GM13976 (cell line): ENCODE data around the gene NRXN2.

Source experiments
- DNase-seq: peaks from one replicate; pipeline ENCODE4 v3.0.0; 2012; ENCODE audit warnings: low spot score
- in situ Hi-C: fragments of 300-500 bp; cut with MboI; formaldehyde crosslinking; loops from one replicate; pipeline ENCODE4 v1.12.0; 2022; ENCODE audit warnings: low sequenced_read_pairs, mixed read lengths, inconsistent platforms; ENCODE audit not compliant: unreplicated experiment
- TF ChIP-seq, protein P1 (sequence below): IDR thresholded peaks from 2 replicates; pipeline ENCODE4 v1.5.1; 2012; ENCODE audit warnings: borderline replicate concordance, mild to moderate bottlenecking; ENCODE audit not compliant: insufficient read depth; ENCODE audit errors: extremely low read depth, missing control alignments, control extremely low read depth

Gene NRXN2

DNA sequence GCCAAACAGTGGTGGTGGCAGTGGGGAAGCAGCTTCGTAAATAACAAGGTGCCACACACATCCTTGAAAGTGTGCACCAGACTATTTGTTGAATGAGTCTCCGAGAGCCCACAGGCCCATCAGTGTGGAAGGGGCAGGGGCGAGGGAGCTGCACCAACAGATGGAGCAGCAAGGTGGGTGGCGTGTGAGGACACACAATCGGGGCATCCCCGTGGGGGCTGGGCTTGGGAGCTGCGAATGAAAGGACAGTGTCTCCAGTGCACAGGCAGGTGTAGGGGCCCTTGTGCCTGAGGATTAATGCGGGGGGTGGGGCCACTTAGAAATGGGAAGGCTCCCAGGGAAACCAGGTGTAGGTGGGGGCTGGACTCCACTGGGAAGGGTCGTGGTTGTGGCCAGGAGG is 2.8 kb downstream of the NRXN2 start:
- TF ChIP-seq, protein P1, sequence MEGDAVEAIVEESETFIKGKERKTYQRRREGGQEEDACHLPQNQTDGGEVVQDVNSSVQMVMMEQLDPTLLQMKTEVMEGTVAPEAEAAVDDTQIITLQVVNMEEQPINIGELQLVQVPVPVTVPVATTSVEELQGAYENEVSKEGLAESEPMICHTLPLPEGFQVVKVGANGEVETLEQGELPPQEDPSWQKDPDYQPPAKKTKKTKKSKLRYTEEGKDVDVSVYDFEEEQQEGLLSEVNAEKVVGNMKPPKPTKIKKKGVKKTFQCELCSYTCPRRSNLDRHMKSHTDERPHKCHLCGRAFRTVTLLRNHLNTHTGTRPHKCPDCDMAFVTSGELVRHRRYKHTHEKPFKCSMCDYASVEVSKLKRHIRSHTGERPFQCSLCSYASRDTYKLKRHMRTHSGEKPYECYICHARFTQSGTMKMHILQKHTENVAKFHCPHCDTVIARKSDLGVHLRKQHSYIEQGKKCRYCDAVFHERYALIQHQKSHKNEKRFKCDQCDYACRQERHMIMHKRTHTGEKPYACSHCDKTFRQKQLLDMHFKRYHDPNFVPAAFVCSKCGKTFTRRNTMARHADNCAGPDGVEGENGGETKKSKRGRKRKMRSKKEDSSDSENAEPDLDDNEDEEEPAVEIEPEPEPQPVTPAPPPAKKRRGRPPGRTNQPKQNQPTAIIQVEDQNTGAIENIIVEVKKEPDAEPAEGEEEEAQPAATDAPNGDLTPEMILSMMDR, result no peak
- no peak for DNase-seq
- in situ Hi-C loops, result no loop called here

DNA sequence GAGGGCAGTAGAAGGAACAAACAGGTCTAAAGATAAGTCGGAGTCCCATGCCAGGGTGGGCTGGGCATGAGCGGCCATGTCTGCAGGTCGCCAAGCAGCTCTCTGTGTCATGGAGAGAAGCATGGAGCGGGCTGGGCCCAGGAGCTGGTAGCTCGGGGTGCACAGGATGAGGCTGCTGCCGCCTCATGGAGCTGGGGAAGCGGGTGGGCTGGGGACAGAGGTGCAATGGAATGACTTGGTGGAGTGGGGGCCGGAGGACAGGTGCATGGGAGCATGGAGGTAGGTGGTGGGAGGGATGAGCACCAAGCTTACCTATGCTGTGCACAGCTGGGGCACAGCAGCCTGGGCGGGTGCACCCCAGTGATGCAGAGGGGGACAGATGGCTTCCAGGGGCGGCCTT is 3.6 kb downstream of the NRXN2 start:
- TF ChIP-seq, protein P1, result no peak
- DNase-seq, result no peak
- in situ Hi-C loops, result no loop called here

DNA sequence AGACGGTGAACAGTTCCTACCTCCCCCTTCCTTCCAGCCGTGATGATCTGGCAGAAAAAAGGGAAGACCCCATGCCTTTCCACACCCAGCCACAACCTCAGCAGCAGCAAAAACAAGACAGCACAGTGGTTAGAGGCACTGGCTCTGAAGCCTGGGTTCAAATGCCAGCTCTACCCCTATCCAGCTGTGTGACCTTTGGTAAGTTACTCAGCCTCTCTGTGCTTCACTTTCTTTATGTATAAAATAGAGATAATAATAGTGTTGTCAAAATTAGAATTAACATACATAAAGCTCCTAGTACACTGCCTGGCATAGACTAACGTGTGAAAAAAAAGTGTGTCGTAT is 4.2 kb downstream of the NRXN2 start:
- TF ChIP-seq, protein P1, result no peak
- in situ Hi-C loops, result no loop called here
- DNase-seq, result no peak

DNA sequence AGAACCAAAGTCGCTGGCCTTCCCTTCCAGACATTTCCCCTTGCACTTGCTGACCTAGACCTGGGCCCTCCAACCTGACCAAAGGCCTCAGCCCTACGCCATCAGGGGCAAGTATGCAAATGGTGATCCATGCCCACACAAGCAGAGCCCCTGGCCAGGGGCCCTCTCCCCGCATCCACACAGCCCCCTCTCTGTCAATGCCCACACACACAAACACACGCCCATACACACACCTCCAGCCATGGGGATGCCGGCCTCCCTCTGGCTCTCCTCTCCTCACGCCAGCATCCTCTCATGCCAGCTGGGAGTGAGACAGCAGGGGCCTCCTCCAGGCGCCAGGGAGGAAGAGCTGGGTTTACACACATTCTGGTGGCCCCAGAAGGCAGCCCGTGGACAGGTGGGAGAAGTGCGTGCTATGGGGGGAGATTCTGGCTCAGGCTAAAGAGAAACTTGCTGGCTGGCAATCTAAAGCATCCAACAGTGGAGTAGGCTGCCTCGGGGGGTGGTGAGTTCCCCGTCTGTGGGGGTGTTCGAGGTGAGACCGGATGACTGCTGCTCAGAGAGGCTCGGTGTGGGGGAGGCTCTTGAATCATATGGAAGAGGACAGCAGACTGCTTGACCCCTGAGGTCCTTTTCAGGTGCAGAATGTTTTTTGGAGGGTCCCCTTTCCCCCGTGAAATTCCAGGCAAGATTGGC is 4.8 kb downstream of the NRXN2 start:
- TF ChIP-seq, protein P1, result no peak
- in situ Hi-C loops, result no loop called here
- no peak for DNase-seq

DNA sequence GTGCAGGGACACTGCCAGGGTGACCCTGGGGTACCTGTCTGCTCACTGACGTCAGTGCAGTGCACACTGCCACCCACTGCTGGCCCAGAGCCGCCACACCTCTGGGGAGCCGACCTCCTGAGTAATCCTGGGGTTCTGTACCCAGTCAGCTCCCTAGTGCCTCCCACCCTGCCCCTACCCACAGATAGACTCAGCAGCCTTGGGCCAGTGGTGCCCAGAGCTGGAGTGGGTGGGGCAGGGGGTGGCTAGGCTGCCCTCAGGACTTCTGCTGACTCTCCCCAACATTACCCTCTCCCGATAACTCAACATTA is 5.8 kb downstream of the NRXN2 start:
- DNase-seq, result peak; percentile 26
- in situ Hi-C loops, result no loop called here
- TF ChIP-seq, protein P1, result no peak

DNA sequence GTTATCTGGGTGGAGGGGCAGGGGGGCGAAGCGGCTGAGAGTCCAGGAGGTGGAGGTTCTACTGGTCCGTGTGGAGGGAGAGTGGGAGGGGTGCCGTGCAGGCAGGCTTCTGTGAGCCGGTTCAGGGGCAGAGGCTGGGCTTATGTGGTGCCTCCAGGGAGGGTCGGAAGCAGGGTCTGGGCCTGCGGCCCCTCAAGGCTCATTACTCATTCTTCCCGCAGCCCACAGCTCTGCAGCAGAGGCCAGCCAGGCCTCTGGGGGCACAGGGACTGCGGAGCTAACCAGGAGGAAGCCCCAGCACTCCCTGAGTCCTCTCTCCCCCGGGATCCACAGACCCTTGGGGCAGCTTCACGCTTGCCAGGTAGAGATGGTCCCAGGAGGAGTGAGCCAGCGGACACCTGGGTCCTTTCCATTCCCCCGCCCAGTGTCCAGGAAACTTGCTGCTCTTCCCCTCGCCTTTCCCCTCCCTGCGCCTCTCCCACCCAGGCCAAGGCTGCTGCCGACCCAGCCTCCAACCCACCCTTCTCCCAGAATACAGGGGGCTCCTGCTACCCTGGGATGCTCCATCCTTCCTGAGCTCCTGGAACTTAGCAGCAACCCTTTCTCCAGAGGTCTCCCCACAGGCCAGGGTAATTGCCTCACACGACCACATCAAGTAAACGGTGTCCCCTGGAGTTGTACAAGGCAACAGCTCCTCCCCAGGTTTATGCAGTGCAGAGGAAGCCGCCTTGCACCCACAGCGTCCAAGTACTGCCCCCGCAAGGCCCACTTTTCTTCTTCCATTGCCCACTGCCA is 6.3 kb downstream of the NRXN2 start:
- in situ Hi-C loops, result no loop called here
- TF ChIP-seq, protein P1, result no peak

More for the DNA sequence above, 6.3 kb downstream of the NRXN2 start:
- no peak for DNase-seq
